Activated CD4-positive, alpha-beta T cell treated with anti-CD3 and anti-CD28 coated beads, Interleukin-2, Interleukin-6, amounts not matched to agents 100 ng/mL and 50 ng/mL, durations not matched to agents 16 hours and 8 hours (primary cell): ENCODE results near the gene DLL1.

ENCODE experiments used
- DNase-seq: peaks from one replicate; pipeline ENCODE4 v3.0.0-alpha.2; 2020

DLL1 gene

GRCh38 chr6:170281331-170282292 lies 9.3 kb downstream of the DLL1 start:
- no peak for DNase-seq

GRCh38 chr6:170280689-170281045 lies 10.2 kb downstream of the DLL1 start:
- DNase-seq = no peak

GRCh38 chr6:170279977-170280688 lies 10.7 kb downstream of the DLL1 start:
- DNase-seq = peak; percentile 58

GRCh38 chr6:170279426-170279825 lies 11.5 kb downstream of the DLL1 start:
- no peak for DNase-seq

- no peak for DNase-seq
These were observed 12.2 kb downstream of the DLL1 start for GRCh38 chr6:170278743-170279094.

- DNase-seq = no peak
These were observed 12.8 kb downstream of the DLL1 start for GRCh38 chr6:170277893-170278742.

- no peak for DNase-seq
These were observed 14.4 kb downstream of the DLL1 start for GRCh38 chr6:170276369-170277057.

- no peak for DNase-seq
These were observed 15.9 kb downstream of the DLL1 start for GRCh38 chr6:170274713-170275560.

- DNase-seq = no peak
These were observed 17.2 kb downstream of the DLL1 start for GRCh38 chr6:170273681-170274080.

GRCh38 chr6:170273191-170273590 lies 17.7 kb downstream of the DLL1 start:
- no peak for DNase-seq

GRCh38 chr6:170272341-170273065 lies 18.4 kb downstream of the DLL1 start:
- DNase-seq = no peak

GRCh38 chr6:170271771-170272314 lies 19.0 kb downstream of the DLL1 start:
- DNase-seq = peak; percentile 86

GRCh38 chr6:170270984-170271593 lies 19.8 kb downstream of the DLL1 start:
- DNase-seq = no peak

- DNase-seq = no peak
These were observed 20.9 kb downstream of the DLL1 start for GRCh38 chr6:170269846-170270541.

- DNase-seq = no peak
These were observed 21.6 kb downstream of the DLL1 start for GRCh38 chr6:170269151-170269845.

GRCh38 chr6:170268216-170269129 lies 22.4 kb downstream of the DLL1 start:
- no peak for DNase-seq

GRCh38 chr6:170267688-170268087 lies 23.2 kb downstream of the DLL1 start:
- DNase-seq = no peak
